Small intestine (tissue), 7 donors: Measurements from ENCODE around the gene HNRNPLL. TPM values are rescaled to one million over a fixed set of nuclear protein-coding genes. Genes with fewer than 3 reads are reported as not detected.
"Not testable (repeated sequence)": the region's sequence is repeated elsewhere in the genome, so short reads cannot be mapped to it uniquely, and the experiment has no call there.

ENCODE experiments used
- DNase-seq, 2 donors: peaks; one replicate each; pipeline versions ENCODE4 v3.0.0 to v3.0.0-alpha.2; 2013
- FAIRE-seq: peaks from 2 replicates; lab custom pipeline; 2012; peaks lifted over from hg19 to GRCh38; lab: Jason Lieb, UNC
- H3K27ac ChIP-seq, 3 donors: one replicate each; pipeline ENCODE4 v1.5.1; 2013; ENCODE audit warnings: low read length in 2 of 3, mild to moderate bottlenecking in 2 of 3, control low read depth in 1 of 3, inconsistent platforms in 1 of 3, low read depth in 1 of 3, moderate library complexity in 1 of 3
- H3K27me3 ChIP-seq, 3 donors: one replicate each; pipeline ENCODE4 v1.6.1; 2013; ENCODE audit warnings: low read length in 3 of 3, inconsistent platforms in 1 of 3; ENCODE audit not compliant: control insufficient read depth in 3 of 3, insufficient read depth in 3 of 3
- H3K36me3 ChIP-seq, 3 donors: one replicate each; pipeline ENCODE4 v1.6.1; 2013; ENCODE audit warnings: low read length in 3 of 3, inconsistent platforms in 1 of 3, low read depth in 1 of 3, mild to moderate bottlenecking in 1 of 3, moderate library complexity in 1 of 3; ENCODE audit not compliant: control insufficient read depth in 3 of 3, insufficient read depth in 2 of 3
- H3K4me1 ChIP-seq, 3 donors: one replicate each; pipeline ENCODE4 v1.6.1; 2013; ENCODE audit warnings: low read length in 2 of 3, inconsistent platforms in 1 of 3, low read depth in 1 of 3, mild to moderate bottlenecking in 1 of 3, moderate library complexity in 1 of 3; ENCODE audit not compliant: control insufficient read depth in 3 of 3, insufficient read depth in 2 of 3
- H3K4me3 ChIP-seq, 3 donors: one replicate each; pipeline ENCODE4 v1.5.1; 2013; ENCODE audit warnings: low read length in 3 of 3, control low read depth in 1 of 3, inconsistent platforms in 1 of 3, low read depth in 1 of 3, mild to moderate bottlenecking in 1 of 3, moderate library complexity in 1 of 3
- H3K9me3 ChIP-seq, 2 donors: one replicate each; pipeline ENCODE4 v1.6.1; 2013; ENCODE audit warnings: low read depth in 1 of 2, low read length in 1 of 2; ENCODE audit not compliant: control insufficient read depth in 2 of 2, insufficient read depth in 1 of 2
- WGBS, 3 donors: extraction: QIAGEN DNeasy Blood & Tissue Kit; methylation state at CpG; one replicate each; pipeline ENCODE4 v1.1.7; 2013; 5-methylcytosine and 5-hydroxymethylcytosine counted together
- polyA plus RNA-seq, 4 donors: library from polyadenylated mRNA; stranded (reverse) in 3 of 4; unstranded in 1 of 4; fragments of 200-250 nt in 3 of 4; fragments of 120-200 nt in 1 of 4; gene quantifications; one replicate each; pipeline versions ENCODE4 v1.2.1 to v1.2.3, GENCODE V29; 2013
- donor health status: healthy with polysubstance abuse.
- donor health status: control.
- donor health status: control.
- donor health status: Bipolar disorder and iron deficiency.
- donor health status: healthy.

HNRNPLL gene
- polyA plus RNA-seq, 4 donors = 17.3 to 36.3 (median 19.7) TPM

DNA sequence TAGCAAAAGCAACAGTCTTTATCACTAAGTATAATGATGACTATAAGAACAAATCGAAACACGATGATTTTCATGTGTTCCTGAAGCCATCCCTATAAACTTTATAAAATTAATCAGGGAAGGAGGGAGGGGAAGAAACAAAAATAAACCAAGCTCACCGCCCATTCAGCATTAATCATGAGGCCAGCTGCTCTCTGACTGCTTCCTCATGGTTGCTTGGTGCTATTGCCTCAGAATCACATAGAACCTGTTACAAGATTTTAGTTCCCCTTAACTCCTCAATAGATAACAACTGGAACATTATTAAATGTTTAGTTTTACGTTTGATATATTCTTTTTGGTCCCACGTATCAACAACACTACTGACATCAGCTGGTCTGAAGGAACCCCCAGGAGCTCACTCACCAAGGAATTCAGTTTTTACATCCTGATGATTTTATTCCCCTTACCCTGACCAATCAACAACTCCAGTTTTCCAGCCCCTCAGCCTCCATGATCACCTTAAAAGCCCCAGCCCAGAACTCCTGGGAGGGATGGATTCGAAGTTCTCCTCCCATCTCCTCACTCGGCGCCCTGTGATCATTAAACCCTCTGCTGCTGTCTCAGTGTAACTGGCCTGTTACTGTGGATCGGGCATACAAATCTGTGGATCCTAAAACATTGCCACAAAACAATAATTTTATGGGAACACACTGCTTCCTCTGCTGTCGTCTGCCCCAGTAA lies 10.6 kb upstream of the HNRNPLL start:
- no peak for DNase-seq
- no peak for FAIRE-seq

GRCh38 chr2:38610851-38611801 lies 8.4 kb upstream of the HNRNPLL start:
- peak; percentile 42 to 51 for DNase-seq
- H3K9me3 ChIP-seq = no peaks in the 10 kb centered on the region
- no peak for FAIRE-seq
- H3K4me3 ChIP-seq = no peak overlapping the region
- no peaks in the 10 kb centered on the region for H3K4me1 ChIP-seq
- H3K36me3 ChIP-seq = no peaks in the 10 kb centered on the region
- no peaks in the 10 kb centered on the region for H3K27me3 ChIP-seq
- 55 to 67% (median 58%) methylated on average over 8 of the region's 8 CpGs for WGBS, 3 donors
- peak overlapping the region in 2 of 3 donors; percentile 3 to 25 for H3K27ac ChIP-seq

More for the DNA sequence above, 10.6 kb upstream of the HNRNPLL start:
- Histone ChIP-seq H3K4me1 (no peaks in the 10 kb centered on the region), H3K4me3 (no peak overlapping the region), H3K27me3 (no peaks in the 10 kb centered on the region), H3K9me3 (no peaks in the 10 kb centered on the region), H3K36me3 (no peaks in the 10 kb centered on the region), H3K27ac (no peak overlapping the region)
- 68 to 73% (median 73%) methylated on average over 10 of the region's 10 CpGs for WGBS, 3 donors

DNA sequence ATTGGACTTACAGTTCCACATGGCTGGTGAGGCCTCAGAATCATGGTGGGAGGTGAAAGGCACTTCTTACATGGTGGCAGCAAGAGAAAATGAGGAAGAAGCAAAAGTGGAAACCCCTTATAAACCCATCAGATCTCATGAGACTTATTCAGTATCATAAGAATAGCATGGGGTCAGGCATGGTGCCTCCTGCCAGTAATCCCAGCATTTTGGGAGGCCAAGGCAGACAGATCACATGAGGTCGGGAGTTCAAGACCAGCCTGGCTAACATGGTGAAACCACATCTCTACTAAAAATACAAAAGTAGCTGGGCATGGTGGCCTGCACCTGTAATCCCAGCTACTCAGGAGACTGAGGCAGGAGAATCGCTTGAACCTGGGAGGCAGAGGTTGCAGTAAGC lies 6.5 kb upstream of the HNRNPLL start:
- not testable (repeated sequence) for H3K36me3 ChIP-seq, H3K27ac ChIP-seq, H3K4me1 ChIP-seq, H3K9me3 ChIP-seq, DNase-seq, H3K27me3 ChIP-seq, FAIRE-seq, H3K4me3 ChIP-seq
- WGBS, 3 donors = 93 to 97% (median 96%) methylated on average over 2 of the region's 2 CpGs

GRCh38 chr2:38608755-38609154 lies 6.0 kb upstream of the HNRNPLL start:
- DNase-seq = no peak
- 84 to 85% (median 85%) methylated on average over 2 of the region's 2 CpGs for WGBS, 3 donors
- Histone ChIP-seq H3K27ac (no peak overlapping the region), H3K36me3 (no peaks in the 10 kb centered on the region), H3K27me3 (no peaks in the 10 kb centered on the region), H3K4me1 (no peaks in the 10 kb centered on the region), H3K4me3 (no peak overlapping the region), H3K9me3 (no peaks in the 10 kb centered on the region)
- no peak for FAIRE-seq

GRCh38 chr2:38605298-38605830 lies 2.6 kb upstream of the HNRNPLL start:
- no peak overlapping the region for H3K4me3 ChIP-seq
- H3K27me3 ChIP-seq = no peaks in the 10 kb centered on the region
- 71 to 94% (median 88%) methylated on average over 4 of the region's 4 CpGs for WGBS, 3 donors
- H3K9me3 ChIP-seq = no peaks in the 10 kb centered on the region
- H3K4me1 ChIP-seq = no peaks in the 10 kb centered on the region
- FAIRE-seq = no peak
- H3K27ac ChIP-seq = no peak overlapping the region
- no peak for DNase-seq
- no peaks in the 10 kb centered on the region for H3K36me3 ChIP-seq

- FAIRE-seq (no peak), DNase-seq (peak; percentile 82 to 92)
- Histone ChIP-seq H3K4me3 (peak overlapping the region; percentile 75 to 99 (median 97)), H3K27me3 (no peaks in the 10 kb centered on the region), H3K36me3 (no peaks in the 10 kb centered on the region), H3K4me1 (peaks cover 2 to 3% (median 2%) of the 10 kb centered on the region in 3 donors), H3K27ac (peak overlapping the region; percentile 97 to 100 (median 98)), H3K9me3 (no peaks in the 10 kb centered on the region)
- 16 to 19% (median 17%) methylated on average over 23 of the region's 23 CpGs for WGBS, 3 donors
Observed at GRCh38 chr2:38603402-38604290, 918 bp upstream of the HNRNPLL start.

- Histone ChIP-seq H3K4me1 (peaks cover 6 to 10% (median 8%) of the 10 kb centered on the region in 3 donors), H3K27ac (peak overlapping the region; percentile 97 to 100 (median 98)), H3K4me3 (peak overlapping the region; percentile 75 to 99 (median 97)), H3K27me3 (no peaks in the 10 kb centered on the region), H3K9me3 (no peaks in the 10 kb centered on the region), H3K36me3 (no peaks in the 10 kb centered on the region)
- DNase-seq = peak in 1 of 2 donors; percentile 31
- FAIRE-seq = no peak
- 0 to 1% (median 0%) methylated on average over 56 to 74 of the region's 74 CpGs for WGBS, 3 donors
Observed at GRCh38 chr2:38602136-38602731, 494 bp downstream of the HNRNPLL start.
